Fibroblast of lung (primary cell): ENCODE data around the gene AACS. TPM values are rescaled to one million over a fixed set of nuclear protein-coding genes. Genes with fewer than 3 reads are reported as not detected.

Experiments
- DNase-seq, 2 donors: peaks; one replicate each; pipeline versions ENCODE4 v3.0.0 to v3.0.0-alpha.2; 2010; ENCODE audit warnings: low read depth in 2 of 2
- H2AFZ ChIP-seq: 2 replicates; pipeline ENCODE4 v1.5.1; 2012; ENCODE audit warnings: low read length, control low read depth, inconsistent platforms
- H3K27ac ChIP-seq: 2 replicates; pipeline ENCODE4 v1.5.1; 2011; ENCODE audit warnings: low read length, control low read depth; ENCODE audit not compliant: insufficient read depth
- H3K27me3 ChIP-seq: 2 replicates; pipeline ENCODE4 v1.5.1; 2011; ENCODE audit warnings: mild to moderate bottlenecking, low read length; ENCODE audit not compliant: control insufficient read depth, insufficient read depth
- H3K36me3 ChIP-seq: 2 replicates; pipeline ENCODE4 v1.5.1; 2011; ENCODE audit warnings: low read length; ENCODE audit not compliant: control insufficient read depth, insufficient read depth
- H3K4me1 ChIP-seq: 2 replicates; pipeline ENCODE4 v1.5.1; 2011; ENCODE audit warnings: low read length; ENCODE audit not compliant: control insufficient read depth, insufficient read depth; ENCODE audit errors: extremely low read depth
- H3K4me2 ChIP-seq: 2 replicates; pipeline ENCODE4 v1.5.1; 2011; ENCODE audit warnings: low read length, control low read depth; ENCODE audit not compliant: insufficient read depth; ENCODE audit errors: extremely low read depth
- H3K4me3 ChIP-seq, 4 experiments: fragments of 200-600 bp in 1 of 4; sonication (generic) in 1 of 4; replicated peaks in 1 of 4; 2 replicates each; pipeline ENCODE4 v1.5.1; 2011 to 2016; ENCODE audit warnings: low read length in 4 of 4, low read depth in 3 of 4, mild to moderate bottlenecking in 3 of 4, control low read depth in 2 of 4, inconsistent platforms in 1 of 4, mixed read lengths in 1 of 4; ENCODE audit not compliant: insufficient read depth in 1 of 4; ENCODE audit errors: control extremely low read depth in 1 of 4
- H3K79me2 ChIP-seq: 2 replicates; pipeline ENCODE4 v1.5.1; 2012; ENCODE audit warnings: mild to moderate bottlenecking, low read length, inconsistent platforms; ENCODE audit not compliant: control insufficient read depth, insufficient read depth
- H3K9ac ChIP-seq: 2 replicates; pipeline ENCODE4 v1.5.1; 2011; ENCODE audit warnings: mild to moderate bottlenecking, low read length, control low read depth; ENCODE audit not compliant: insufficient read depth
- H3K9me3 ChIP-seq: 2 replicates; pipeline ENCODE4 v1.5.1; 2012; ENCODE audit warnings: low read depth, low read length; ENCODE audit not compliant: control insufficient read depth, insufficient read depth
- H4K20me1 ChIP-seq: 2 replicates; pipeline ENCODE4 v1.5.1; 2011; ENCODE audit warnings: low read length; ENCODE audit not compliant: control insufficient read depth, insufficient read depth; ENCODE audit errors: extremely low read depth
- CTCF ChIP-seq, 2 donors: IDR thresholded peaks in 1 of 2; conservative IDR thresholded peaks in 1 of 2; 1 replicate in 1 of 2; 2 replicates in 1 of 2; pipeline ENCODE4 v1.5.1; 2011 to 2012; ENCODE audit warnings: low read length in 2 of 2, control low read depth in 1 of 2, inconsistent platforms in 1 of 2, low read depth in 1 of 2, mild to moderate bottlenecking in 1 of 2
- EZH2 ChIP-seq: IDR thresholded peaks from 2 replicates; pipeline ENCODE4 v1.5.1; 2012; ENCODE audit warnings: low read length, control low read depth, mild to moderate bottlenecking; ENCODE audit errors: missing control alignments
- polyA plus RNA-seq, 2 donors: library from polyadenylated mRNA; depleted of rRNA in 1 of 2; stranded (reverse) in 1 of 2; unstranded in 1 of 2; fragments of >200 nt; gene quantifications; 2 replicates each; pipeline ENCODE4 v1.2.1, GENCODE V29; 2011 to 2012; ENCODE audit warnings: missing spikeins in 1 of 2
- total RNA-seq: library from RNA; depleted of rRNA; stranded (reverse); fragments of >200 nt; gene quantifications from 2 replicates; pipeline ENCODE4 v1.2.1, GENCODE V29; 2014

The AACS gene
- total and polyA plus RNA-seq, 2 donors (not counting 1 experiment from before 2014, with no cell fraction given) = 24.7 to 31.5 TPM

- Histone ChIP-seq H3K27me3 (no peaks in the 10 kb centered on the region), H3K27ac (no peak overlapping the region), H3K9ac (no peak overlapping the region), H3K9me3 (no peaks in the 10 kb centered on the region), H2AFZ (no peak overlapping the region), H3K79me2 (no peaks in the 10 kb centered on the region), H4K20me1 (no peaks in the 10 kb centered on the region), H3K4me3 (no peak overlapping the region), H3K4me2 (no peak overlapping the region), H3K4me1 (peaks cover 6% of the 10 kb centered on the region), H3K36me3 (peaks cover 8% of the 10 kb centered on the region)
- no peak for DNase-seq
- TF ChIP-seq EZH2 (no peak), CTCF (conservative IDR thresholded peaks at IDR 0.05 in 1 of 2, IDR thresholded peaks at IDR 0.05 in 1 of 2; ENCODE audit: low read depth in 1 of 2, low read length in 2 of 2) (no peak)
These were observed 32.2 kb downstream of the AACS start for GRCh38 chr12:125097427-125097826.

- Histone ChIP-seq H2AFZ (no peak overlapping the region), H3K27me3 (no peaks in the 10 kb centered on the region), H3K4me1 (no peaks in the 10 kb centered on the region), H4K20me1 (no peaks in the 10 kb centered on the region), H3K27ac (no peak overlapping the region), H3K9me3 (no peaks in the 10 kb centered on the region), H3K9ac (no peak overlapping the region), H3K79me2 (no peaks in the 10 kb centered on the region), H3K4me3 (no peak overlapping the region), H3K36me3 (peaks cover 5% of the 10 kb centered on the region), H3K4me2 (no peak overlapping the region)
- DNase-seq = no peak
- no peak for TF ChIP-seq EZH2
- no peak for TF ChIP-seq CTCF (conservative IDR thresholded peaks at IDR 0.05 in 1 of 2, IDR thresholded peaks at IDR 0.05 in 1 of 2; ENCODE audit: low read depth in 1 of 2, low read length in 2 of 2)
These were observed 33.6 kb downstream of the AACS start for GRCh38 chr12:125098676-125099408.

GRCh38 chr12:125099409-125099782 is 34.2 kb downstream of the AACS start:
- H3K27ac ChIP-seq = no peak overlapping the region
- no peak overlapping the region for H3K4me2 ChIP-seq
- H3K79me2 ChIP-seq = no peaks in the 10 kb centered on the region
- no peaks in the 10 kb centered on the region for H3K4me1 ChIP-seq
- no peak for DNase-seq
- peaks cover 5% of the 10 kb centered on the region for H3K36me3 ChIP-seq
- no peaks in the 10 kb centered on the region for H4K20me1 ChIP-seq
- no peak overlapping the region for H2AFZ ChIP-seq
- no peak overlapping the region for H3K9ac ChIP-seq
- TF ChIP-seq CTCF (conservative IDR thresholded peaks at IDR 0.05 in 1 of 2, IDR thresholded peaks at IDR 0.05 in 1 of 2; ENCODE audit: low read depth in 1 of 2, low read length in 2 of 2) (no peak), EZH2 (no peak)
- no peak overlapping the region for H3K4me3 ChIP-seq
- no peaks in the 10 kb centered on the region for H3K27me3 ChIP-seq
- H3K9me3 ChIP-seq = no peaks in the 10 kb centered on the region
